NB4 (cell line): ENCODE data around the gene ZNF185.

Experiments
- CTCF ChIP-seq: IDR thresholded peaks from one replicate; pipeline ENCODE4 v1.5.1; 2012; ENCODE audit warnings: low read depth, low read length
- POLR2A ChIP-seq: IDR thresholded peaks from 2 replicates; pipeline ENCODE4 v1.6.1; 2011; ENCODE audit warnings: mild to moderate bottlenecking; ENCODE audit not compliant: insufficient read length; ENCODE audit errors: extremely low read depth

GRCh38 chrX:152900937-152901445 lies 3.1 kb downstream of the ZNF185 start:
- TF ChIP-seq CTCF = no peak
- no peak for TF ChIP-seq POLR2A
